ENCODE data around the gene PTDSS2.
"Not testable (repeated sequence)": the region's sequence is repeated elsewhere in the genome, so short reads cannot be mapped to it uniquely, and the experiment has no call there.

The PTDSS2 gene

DNA sequence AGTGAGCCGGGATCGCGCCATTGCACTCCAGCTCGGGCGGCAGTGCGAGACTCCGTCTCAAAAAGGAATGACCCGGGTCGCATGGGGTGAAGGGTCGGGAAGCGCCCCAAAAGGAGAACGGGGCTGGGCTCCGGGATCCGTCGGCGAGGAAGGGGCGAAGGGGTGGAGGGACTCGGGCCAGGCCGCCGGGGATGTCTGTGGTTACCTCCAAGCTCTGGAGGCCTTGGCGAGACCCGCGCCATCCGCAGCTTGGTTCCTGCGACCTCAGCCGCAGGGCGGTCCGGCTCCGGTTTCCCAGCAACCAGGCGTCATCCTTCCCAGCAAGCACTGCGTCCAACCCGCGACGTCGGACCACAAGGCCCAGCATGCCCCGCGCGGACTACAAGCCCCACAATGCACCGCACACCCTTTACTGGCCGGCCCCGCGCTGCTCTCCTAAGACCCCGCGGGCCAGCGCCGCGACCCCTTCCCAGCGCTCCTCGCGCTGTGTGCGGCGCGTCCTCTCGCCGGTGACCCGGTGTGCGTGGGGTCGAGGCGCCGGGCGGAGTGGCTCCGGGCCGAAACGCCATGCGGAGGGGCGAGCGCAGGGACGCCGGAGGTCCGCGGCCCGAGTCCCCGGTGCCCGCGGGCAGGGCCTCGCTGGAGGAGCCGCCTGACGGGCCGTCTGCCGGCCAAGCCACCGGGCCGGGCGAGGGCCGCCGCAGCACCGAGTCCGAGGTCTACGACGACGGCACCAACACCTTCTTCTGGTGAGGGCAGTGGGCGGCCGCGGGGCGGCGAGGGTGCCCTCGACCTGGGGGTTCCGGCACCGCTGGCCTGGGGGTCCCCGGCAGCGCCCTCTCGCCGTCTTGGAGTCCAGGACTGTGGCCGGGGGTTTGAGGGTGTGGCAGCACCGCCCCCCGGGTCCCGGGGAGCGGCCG is at the start of gene PTDSS2:
Gene PTDSS2 (plus strand): TSS at position 391 of the 920 bp plus-strand sequence. CDS start 177 bp downstream, at position 568.
- peak; percentile 51 to 95 (median 90) for DNase-seq

DNA sequence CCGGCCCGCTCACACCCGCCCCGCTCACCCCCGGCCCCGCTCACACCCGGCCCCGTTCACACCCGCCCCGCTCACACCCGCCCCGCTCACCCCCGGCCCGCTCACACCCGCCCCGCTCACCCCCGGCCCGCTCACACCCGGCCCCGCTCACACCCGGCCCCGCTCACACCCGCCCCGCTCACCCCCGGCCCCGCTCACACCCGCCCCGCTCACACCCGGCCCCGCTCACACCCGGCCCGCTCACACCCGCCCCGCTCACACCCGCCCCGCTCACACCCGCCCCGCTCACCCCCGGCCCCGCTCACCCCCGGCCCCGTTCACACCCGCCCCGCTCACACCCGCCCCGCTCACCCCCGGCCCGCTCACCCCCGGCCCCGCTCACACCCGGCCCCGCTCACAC is 48.9 kb upstream of the PTDSS2 start:
- DNase-seq, result not testable (repeated sequence)

DNA sequence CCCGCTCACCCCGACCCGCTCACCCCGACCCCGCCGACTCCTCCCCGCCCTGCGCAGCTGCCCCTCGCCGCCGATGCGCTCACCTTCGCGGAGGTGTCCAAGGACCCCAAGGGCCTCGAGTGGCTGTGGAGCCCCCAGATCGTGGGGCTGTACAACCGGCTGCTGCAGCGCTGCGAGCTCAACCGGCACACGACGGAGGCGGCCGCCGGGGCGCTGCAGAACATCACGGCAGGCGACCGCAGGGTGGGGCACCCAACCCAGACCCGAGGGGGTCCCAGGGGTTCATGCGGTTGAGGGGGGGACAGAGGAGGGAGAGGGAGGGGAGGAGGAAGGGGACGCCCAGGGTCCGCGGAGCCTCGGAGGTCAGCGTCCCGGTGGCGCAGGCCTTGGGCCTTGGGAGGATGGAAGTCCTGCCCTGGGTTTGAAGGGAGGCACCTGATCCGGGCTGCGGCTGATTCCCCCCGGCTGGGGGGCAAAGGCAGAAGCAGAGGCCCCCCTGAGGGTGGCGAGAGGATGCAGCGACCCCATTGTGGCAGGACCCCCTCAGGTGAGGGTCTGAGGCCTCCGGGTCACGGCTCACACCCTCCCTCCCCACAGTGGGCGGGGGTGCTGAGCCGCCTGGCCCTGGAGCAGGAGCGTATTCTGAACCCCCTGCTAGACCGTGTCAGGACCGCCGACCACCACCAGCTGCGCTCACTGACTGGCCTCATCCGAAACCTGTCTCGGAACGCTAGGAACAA is 46.9 kb upstream of the PTDSS2 start:
- no peak for DNase-seq

DNA sequence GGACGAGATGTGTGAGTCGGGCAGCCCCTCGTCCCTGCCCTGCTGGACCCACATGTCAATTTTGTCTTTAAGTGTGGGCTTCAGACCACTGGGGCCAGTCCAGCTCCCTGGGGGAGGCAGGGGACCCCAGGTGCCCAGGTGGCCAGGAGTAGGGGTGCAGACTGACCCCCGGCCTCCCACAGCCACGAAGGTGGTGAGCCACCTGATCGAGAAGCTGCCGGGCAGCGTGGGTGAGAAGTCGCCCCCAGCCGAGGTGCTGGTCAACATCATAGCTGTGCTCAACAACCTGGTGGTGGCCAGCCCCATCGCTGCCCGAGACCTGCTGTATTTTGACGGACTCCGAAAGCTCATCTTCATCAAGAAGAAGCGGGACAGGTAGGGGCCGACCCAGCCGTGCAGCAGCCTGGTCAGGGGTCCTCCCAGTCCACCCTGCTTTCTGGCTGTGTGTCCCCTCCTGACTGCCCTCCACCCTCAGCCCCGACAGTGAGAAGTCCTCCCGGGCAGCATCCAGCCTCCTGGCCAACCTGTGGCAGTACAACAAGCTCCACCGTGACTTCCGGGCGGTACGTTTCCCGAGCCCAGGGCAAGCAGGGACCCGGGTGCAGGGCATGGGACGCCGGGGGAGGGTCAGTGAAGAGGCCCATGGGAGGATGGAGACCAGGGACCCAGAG is 46.2 kb upstream of the PTDSS2 start:
- no peak for DNase-seq

DNA sequence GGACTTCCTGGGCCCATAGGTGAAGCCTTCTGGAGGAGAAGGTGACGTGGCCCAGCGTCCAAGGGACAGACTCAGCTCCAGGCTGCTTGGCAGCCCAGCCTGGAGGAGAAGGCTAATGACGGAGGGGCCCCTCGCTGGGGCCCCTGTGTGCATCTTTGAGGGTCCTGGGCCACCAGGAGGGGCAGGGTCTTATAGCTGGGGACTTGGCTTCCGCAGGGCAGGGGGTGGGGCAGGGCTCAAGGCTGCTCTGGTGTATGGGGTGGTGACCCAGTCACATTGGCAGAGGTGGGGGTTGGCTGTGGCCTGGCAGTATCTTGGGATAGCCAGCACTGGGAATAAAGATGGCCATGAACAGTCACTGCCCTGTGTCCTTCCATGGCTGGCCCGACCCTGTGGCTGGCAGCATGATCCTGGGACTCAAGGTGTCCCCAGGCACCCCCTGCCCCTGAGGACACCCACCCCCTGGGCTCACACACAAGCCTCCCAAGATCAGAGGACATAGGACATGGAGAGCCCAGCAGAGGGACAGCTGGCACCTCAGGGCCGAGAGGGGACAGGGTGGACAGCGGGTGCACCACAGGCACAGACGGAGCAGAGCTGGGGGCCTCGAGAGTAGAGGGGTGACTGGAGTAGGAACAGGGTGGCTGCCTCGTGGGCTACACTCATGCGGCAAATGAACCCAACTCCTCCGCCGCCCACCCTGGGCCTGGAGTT is 45.4 kb upstream of the PTDSS2 start:
- no peak for DNase-seq

DNA sequence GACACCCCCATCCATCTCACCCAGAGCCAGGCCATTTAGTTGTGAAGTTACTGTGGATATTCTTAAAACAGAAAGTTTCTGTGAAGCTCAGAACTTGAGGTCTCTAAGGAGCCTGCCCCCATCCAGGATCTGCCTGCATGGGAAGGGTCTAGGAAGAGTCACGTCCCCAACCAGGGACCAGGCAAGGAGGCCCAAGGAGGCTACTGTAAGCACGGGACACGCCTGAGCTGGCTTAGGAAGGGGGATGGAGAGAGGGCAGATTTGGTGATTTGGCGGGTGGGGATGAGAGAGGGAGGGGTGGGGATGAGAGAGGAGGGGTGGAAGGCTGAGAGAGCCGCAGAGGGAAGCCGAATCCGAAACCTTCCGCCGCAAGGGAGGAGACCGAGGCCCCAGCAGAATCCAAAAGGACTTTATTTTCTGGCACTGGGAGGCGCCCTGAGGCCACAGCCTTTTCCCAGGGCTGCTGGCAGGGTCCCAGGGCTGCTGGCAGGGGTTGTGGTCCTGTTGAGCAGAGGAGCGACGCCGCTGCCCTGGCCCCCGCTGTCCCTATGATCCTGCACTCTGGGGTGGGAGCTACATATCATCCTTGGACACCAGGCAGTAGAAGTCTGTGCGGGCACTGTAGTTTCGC is 44.6 kb upstream of the PTDSS2 start:
- peak in 5 of 14 donors; percentile 21 to 64 (median 30) for DNase-seq

DNA sequence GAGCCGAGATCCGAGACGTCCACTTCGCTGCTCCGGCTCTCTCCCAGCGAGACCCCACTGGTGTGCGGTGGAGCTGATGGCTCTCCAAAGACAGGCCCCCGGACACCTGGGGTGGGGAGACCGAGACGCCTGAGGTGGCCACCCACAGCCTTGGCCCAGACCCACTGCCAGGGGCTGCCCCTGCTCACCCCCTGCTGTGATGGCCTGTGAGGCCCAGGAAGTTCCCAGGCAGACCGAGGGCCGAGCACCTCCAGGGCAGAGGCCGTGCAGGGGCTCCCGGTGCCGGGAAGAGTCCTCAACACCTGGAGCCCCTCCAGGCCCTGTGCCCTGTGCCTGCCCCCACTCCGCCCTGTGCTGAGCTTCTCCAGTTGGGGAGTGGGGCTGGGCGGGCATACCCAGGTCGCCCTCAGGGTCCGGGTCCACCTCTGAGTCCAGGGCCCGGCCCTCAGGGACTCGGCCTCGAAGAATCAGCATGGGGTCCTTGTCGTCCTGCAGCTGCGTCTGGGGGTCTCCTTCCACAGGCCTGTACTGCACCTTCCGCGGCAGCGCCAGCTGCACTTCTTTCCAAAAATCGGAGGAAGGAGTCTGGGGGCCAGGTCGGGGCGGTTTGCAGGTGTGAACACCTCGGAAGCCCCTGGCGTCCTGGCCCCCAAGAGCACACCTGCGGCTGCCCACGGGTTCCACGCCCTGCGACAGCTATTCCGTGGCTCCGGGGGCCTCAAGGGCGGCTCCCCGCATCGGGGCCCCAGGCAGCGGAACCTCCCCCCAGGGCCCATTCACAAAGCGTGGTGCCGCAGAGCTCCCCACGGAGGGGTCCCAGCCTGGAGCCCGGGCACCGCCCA is 43.9 kb upstream of the PTDSS2 start:
- DNase-seq, result no peak

DNA sequence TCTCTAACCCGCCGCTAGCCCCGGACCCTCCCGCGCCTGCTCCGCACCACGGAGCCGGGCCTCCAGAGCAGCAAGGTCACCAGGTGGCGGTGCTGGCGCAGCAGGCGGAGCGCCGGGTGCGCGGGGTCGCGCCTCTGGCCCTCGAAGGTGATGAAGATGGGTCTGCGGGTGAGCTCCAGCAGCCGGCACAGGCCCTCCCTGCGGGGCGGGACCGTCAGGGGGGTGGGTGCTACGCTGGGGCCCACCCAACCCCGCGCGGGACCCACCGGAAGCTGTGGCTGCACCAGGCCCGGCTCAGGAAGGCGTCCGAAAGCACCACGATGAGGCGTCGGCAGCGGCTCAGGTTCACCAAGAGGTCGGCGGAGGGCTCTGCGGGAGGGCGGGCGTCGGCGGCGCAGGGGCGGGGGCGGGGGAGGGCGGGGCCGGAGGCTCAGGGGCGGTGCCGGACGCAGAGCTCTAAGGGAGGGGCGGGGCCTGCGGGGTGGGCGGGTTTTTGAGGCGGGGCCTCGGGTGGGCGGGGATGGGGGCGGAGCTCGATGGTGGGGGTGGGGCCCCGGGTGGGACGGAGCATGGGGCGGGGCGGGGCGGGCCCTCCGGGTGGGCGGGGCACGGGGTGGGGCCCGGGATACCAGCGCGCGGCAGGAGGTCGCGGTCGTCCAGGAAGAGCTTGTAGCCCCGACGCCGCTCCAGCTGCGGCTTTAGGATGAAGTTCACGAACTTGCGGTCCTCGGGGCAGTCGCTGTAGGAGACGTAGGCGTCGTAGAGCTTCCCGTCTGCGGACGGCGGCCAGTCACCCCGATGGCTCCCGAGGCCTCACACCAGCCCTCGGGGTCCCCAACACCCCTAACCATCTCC is 43.1 kb upstream of the PTDSS2 start:
- peak in 11 of 14 donors; percentile 27 to 74 (median 48) for DNase-seq

DNA sequence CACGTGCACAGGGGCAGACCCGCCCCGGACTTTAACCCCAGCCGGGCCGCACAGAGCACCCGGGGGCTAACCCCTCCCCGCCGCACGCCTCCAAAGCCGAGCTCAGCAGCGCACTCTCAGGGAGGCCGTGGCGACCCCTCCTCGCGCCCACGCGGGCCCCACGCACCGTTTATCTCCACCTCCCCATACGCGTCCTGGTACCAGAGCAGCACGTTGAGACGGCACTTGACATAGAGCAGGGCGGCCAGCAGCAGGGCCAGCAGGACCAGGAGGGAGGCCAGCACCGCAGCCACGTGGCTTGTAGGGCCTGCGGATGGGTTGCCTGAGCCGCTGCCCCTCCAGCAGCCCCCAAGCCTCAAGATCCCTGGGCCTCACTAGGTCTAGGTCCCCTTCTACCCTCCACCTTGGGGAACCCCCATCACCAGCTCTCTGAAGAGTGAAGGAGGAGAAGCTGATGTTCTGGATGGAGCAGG is 42.4 kb upstream of the PTDSS2 start:
- no peak for DNase-seq

DNA sequence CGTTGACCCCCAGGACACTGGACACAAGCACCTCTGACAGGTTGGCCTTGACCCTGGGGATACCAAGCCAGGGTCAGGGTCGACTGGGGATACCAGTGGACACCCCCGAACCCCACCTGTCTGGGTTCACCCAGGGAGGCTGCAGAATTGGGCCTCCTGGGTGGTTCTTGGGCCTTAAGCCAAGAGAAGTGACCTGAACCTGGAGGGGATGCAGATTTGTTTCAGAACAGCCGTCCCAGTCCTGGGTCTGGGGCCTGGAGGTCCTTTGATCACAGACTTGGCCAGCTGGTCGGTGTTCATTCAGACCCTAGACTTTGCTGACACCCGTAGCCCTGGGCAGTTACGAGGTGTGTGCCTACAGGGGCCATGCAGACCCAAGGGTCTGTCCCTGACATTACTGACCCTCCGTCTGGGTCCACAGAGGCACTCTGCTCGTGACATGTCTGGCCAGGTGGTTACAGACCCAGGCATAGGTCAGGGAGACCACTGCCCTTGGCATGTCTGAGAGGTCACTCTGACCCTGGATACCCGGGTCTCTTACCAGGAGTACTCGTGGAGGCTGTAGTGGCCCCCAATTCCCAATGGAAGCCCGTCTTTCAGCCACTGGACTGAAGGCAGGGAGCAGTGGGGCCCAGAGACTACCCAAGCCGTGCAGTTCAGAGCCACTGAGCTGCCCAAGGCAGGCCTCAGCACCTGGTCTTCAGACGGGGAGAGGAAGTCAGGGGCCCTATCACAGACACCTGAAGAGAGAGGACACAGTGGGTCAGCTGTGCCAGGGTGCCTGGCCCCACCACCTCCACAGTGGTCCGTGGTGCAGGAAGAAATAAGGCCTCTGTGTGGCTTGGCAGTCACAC is 41.7 kb upstream of the PTDSS2 start:
- no peak for DNase-seq

DNA sequence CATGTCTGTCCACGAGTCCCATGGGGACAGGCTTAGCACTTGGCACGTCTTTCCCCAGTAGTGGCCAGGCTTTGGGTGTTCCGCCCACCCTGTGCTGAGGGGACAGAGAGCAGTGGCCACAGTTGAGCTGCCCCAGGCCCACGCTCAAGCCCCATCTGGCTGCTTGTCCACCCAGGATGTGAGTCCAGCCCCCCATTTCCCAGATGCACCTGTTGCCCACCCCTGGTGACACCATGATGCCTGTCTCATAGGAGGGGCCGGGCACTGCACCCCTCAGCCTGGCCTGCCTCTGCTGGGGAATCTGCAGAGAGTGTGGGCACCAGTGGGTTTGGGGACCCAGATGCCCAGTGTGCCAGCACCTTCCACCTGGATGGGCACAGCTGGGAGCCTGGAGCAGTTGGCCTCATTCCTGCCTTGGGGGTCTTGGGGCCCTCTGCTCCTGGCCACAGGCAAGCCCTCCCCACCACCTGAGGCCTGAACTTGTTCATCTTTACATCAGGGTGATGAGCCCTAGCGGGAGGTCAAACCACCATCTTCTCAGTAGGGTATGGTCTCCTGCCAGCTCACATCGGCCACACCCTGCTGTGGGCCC is 41.0 kb upstream of the PTDSS2 start:
- no peak for DNase-seq

DNA sequence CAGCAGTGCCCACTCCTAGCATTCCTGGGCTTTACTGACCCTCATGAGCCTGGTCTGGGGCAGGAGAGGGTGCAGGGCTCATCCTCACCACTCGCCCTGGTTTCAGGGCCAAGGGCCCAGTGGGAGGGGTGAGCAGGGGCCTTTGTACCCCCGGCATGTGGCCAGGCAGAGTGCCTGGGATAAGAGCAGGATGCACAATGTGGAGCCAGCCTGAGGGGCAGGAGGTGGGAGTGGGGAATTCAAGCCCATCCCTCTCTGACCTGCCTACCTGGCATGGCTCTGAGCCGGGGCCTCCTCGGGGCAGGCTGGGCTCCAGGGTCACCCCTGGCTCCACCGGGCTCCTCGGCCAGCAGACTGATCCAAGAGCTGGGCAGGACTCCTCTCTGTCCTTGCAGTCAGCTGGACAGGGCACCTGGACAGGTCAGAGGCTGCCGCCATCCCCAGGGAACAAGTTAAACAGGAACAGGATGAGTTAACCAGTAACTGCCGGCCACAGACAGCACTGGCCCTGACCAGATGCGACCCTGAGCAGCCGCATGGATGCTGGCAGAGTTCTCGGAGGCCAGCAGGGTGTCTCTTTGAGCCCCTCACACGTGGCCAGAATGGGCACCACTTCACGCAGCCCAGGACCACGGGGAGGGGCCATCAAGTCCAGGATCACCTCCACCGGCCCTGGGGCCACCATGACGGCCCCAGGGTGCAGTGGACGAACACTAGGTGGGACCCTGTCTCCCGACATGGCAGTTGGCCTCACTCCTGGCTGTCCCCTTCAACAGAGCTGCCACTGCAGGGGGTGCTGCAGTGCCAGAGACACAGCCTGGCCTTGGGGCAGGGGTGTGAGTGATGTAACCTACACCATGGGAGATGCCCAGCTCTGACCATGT is 40.2 kb upstream of the PTDSS2 start:
- DNase-seq, result no peak

DNA sequence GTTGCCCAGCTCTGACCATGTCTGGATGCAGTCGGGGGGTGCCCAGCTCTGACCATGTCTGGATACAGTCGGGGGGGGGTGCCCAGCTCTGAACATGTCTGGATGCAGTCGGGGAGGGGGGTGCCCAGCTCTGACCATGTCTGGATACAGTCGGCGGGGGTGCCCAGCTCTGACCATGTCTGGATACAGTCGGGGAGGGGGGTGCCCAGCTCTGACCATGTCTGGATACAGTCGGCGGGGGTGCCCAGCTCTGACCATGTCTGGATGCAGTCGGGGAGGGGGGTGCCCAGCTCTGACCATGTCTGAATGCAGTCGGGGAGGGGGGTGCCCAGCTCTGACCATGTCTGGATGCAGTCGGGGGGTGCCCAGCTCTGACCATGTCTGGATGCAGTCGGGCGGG is 39.4 kb upstream of the PTDSS2 start:
- not testable (repeated sequence) for DNase-seq

DNA sequence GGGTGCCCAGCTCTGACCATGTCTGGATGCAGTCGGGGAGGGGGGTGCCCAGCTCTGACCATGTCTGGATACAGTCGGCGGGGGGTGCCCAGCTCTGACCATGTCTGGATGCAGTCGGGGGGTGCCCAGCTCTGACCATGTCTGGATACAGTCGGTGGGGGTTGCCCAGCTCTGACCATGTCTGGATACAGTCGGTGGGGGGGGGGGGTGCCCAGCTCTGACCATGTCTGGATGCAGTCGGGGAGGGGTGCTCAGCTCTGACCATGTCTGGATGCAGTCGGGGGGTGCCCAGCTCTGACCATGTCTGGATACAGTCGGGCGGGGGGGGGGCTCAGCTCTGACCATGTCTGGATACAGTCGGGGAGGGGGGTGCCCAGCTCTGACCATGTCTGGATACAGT is 38.6 kb upstream of the PTDSS2 start:
- DNase-seq, result not testable (repeated sequence)

DNA sequence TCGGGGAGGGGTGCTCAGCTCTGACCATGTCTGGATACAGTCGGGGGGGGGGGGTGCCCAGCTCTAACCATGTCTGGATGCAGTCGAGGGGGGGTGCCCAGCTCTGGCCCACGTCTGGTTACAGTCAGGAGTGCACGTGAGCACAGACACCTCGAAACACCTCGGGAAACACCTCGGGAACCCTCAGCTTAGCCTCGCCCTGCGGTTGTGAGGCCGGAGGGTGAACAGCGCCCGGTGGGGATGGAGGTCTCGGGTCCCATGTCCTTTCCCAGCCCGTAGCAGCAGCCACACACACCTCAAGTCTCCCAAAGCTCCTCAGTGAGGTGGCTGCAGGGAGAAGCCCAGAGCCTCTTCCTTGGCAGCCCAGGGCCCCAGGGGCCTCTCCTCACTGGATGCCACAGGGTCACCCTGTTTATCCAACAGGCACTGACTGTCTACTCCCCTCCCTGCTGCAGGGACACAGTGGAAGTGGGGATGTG is 37.4 kb upstream of the PTDSS2 start:
- DNase-seq, result no peak

DNA sequence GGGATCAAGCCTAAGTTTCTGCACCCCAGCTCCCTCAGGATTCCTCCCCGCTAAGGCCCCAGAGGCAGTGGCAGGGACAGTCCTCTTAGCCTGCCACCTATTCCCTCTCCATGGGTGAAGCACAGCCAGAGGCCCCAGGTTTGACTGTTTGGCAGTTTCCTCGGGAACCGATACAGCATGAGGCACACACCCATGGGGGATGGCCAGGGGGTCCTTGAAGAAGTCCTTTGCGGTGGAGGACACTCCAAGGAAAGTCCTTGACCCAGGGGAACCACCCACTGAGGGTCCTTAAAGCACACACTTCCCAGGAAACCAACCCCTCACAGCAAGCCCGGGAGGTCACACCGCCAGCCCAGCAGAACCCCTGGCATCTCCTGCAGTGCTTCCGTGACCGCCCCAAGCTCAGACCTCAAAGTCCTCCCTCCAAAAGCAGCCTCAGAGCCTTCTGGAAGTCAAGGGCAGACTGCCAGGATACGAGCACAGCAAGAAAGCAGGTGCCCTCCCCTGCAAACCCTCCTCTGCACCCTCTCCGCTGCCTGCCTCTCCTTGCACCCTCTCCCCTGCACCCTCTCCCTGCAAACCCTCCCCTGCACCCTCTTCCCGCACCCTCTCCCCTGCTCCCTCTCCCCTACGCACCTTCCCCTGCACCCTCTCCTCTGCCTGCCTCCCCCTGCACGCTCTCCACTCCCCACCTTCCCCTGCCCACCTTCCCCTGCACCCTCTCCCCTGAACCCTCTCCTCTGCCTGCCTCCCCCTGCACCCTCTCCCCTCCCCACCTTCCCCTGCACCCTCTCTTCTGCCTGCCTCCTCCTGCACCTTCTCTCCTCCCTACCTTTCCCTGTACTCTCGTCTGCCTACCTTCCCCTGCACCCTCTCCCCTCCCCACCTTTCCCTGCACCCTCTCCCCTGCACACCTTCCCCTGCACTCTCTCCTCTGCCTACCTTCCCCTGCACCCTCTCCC is 36.7 kb upstream of the PTDSS2 start:
- no peak for DNase-seq
